ENCODE data around the gene CABCOCO1. TPM values are rescaled to one million over a fixed set of nuclear protein-coding genes. Genes with fewer than 3 reads are reported as not detected.

CABCOCO1 gene
- total and polyA plus RNA-seq, 10 of the 15 experiments (the other 5 are each of a cell fraction or from before 2014, with no cell fraction given), result not detected

DNA sequence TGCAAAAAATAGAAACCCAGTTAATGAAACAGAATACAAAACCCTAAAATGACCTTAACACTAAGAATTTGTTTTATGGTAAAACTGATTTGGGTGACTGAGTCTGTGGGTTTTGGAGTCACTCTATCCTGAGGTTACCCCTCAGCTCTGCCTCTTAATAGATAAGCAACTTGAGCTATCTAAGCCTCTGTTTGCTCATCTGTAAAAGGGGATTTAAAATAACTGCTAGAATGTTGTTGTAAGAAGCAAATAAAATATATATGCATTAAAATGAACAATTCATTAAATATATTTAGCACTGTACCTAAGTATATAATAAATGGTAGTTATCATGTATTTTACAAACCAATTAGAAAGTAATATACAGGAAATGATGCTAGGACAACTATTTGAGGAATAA is 115.4 kb downstream of the CABCOCO1 start:
- H3K79me2 ChIP-seq (ENCODE audit: control insufficient read depth, insufficient read depth, low read length), result no peaks in the 10 kb centered on the region
- no peak overlapping the region for H2AFZ ChIP-seq (ENCODE audit: control insufficient read depth, low read depth, low read length)
- FAIRE-seq (no peak), ATAC-seq (no peak), DNase-seq (ENCODE audit: low read depth, low spot score) (no peak)
- TF ChIP-seq HCFC1 (IDR thresholded peaks at IDR 0.05; ENCODE audit: low read length) (no peak), MEF2B (IDR thresholded peaks at IDR 0.05; ENCODE audit: partially characterized antibody, poor library complexity, severe bottlenecking) (no peak), POU2F2 (IDR thresholded peaks at IDR 0.05; ENCODE audit: borderline replicate concordance, low read depth, low read length) (no peak), ZBED1 (IDR thresholded peaks at IDR 0.05; ENCODE audit: borderline replicate concordance) (no peak), ASH2L (IDR thresholded peaks at IDR 0.05; ENCODE audit: borderline replicate concordance, low read depth) (no peak), ZNF207 (IDR thresholded peaks at IDR 0.05; ENCODE audit: borderline replicate concordance) (no peak), BCL11A (IDR thresholded peaks at IDR 0.05; ENCODE audit: low read depth, low read length) (no peak), JUNB (IDR thresholded peaks at IDR 0.05) (no peak), YBX1 (IDR thresholded peaks at IDR 0.05) (no peak)
- TF ChIP-seq, protein P1, sequence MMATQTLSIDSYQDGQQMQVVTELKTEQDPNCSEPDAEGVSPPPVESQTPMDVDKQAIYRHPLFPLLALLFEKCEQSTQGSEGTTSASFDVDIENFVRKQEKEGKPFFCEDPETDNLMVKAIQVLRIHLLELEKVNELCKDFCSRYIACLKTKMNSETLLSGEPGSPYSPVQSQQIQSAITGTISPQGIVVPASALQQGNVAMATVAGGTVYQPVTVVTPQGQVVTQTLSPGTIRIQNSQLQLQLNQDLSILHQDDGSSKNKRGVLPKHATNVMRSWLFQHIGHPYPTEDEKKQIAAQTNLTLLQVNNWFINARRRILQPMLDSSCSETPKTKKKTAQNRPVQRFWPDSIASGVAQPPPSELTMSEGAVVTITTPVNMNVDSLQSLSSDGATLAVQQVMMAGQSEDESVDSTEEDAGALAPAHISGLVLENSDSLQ (IDR thresholded peaks at IDR 0.05), result no peak
- TF ChIP-seq, protein P2, sequence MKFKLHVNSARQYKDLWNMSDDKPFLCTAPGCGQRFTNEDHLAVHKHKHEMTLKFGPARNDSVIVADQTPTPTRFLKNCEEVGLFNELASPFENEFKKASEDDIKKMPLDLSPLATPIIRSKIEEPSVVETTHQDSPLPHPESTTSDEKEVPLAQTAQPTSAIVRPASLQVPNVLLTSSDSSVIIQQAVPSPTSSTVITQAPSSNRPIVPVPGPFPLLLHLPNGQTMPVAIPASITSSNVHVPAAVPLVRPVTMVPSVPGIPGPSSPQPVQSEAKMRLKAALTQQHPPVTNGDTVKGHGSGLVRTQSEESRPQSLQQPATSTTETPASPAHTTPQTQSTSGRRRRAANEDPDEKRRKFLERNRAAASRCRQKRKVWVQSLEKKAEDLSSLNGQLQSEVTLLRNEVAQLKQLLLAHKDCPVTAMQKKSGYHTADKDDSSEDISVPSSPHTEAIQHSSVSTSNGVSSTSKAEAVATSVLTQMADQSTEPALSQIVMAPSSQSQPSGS (IDR thresholded peaks at IDR 0.05; ENCODE audit: low read length), result no peak
- TF ChIP-seq, protein P3, sequence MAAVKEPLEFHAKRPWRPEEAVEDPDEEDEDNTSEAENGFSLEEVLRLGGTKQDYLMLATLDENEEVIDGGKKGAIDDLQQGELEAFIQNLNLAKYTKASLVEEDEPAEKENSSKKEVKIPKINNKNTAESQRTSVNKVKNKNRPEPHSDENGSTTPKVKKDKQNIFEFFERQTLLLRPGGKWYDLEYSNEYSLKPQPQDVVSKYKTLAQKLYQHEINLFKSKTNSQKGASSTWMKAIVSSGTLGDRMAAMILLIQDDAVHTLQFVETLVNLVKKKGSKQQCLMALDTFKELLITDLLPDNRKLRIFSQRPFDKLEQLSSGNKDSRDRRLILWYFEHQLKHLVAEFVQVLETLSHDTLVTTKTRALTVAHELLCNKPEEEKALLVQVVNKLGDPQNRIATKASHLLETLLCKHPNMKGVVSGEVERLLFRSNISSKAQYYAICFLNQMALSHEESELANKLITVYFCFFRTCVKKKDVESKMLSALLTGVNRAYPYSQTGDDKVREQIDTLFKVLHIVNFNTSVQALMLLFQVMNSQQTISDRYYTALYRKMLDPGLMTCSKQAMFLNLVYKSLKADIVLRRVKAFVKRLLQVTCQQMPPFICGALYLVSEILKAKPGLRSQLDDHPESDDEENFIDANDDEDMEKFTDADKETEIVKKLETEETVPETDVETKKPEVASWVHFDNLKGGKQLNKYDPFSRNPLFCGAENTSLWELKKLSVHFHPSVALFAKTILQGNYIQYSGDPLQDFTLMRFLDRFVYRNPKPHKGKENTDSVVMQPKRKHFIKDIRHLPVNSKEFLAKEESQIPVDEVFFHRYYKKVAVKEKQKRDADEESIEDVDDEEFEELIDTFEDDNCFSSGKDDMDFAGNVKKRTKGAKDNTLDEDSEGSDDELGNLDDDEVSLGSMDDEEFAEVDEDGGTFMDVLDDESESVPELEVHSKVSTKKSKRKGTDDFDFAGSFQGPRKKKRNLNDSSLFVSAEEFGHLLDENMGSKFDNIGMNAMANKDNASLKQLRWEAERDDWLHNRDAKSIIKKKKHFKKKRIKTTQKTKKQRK (IDR thresholded peaks at IDR 0.05; ENCODE audit: low read depth, low read length), result no peak
- no peaks in the 10 kb centered on the region for H3K4me1 ChIP-seq (ENCODE audit: control insufficient read depth, insufficient read depth, low read length)
- ChIA-PET SMC1A (ENCODE audit: uncharacterized antibody, unreplicated experiment) (interaction anchor here (0.9 kb wide), 1 partner anchor 14 kb away, joined by 3 read pairs; no protein-coding TSS in a partner anchor), CTCF (interaction anchor here (1.0 kb wide), 1 partner anchor 27 kb away, joined by 3 read pairs; no protein-coding TSS in a partner anchor), RAD21 (ENCODE audit: unreplicated experiment) (no interaction called here), POLR2A (no interaction called here)
- H3K27me3 ChIP-seq (replicated peaks in 1 of 2; ENCODE audit: control insufficient read depth in 2 of 2, insufficient read depth in 2 of 2, low read length in 1 of 2), result no peaks in the 10 kb centered on the region
- H3K4me2 ChIP-seq (ENCODE audit: control insufficient read depth, insufficient read depth), result no peak overlapping the region
- H4K20me1 ChIP-seq (ENCODE audit: control insufficient read depth, insufficient read depth), result no peaks in the 10 kb centered on the region
- no peaks in the 10 kb centered on the region for H3K9me3 ChIP-seq (replicated peaks; ENCODE audit: control insufficient read depth, insufficient read depth, low read length)
- BruUV-seq (replicated peaks), result no TSS peak
- H3K27ac ChIP-seq (ENCODE audit: control insufficient read depth, insufficient read depth), result no peak overlapping the region
- in situ Hi-C loops (cut with MboI) (no loop called here), intact Hi-C loops (cut with micrococcal nuclease; ENCODE audit: unreplicated experiment) (no loop called here)
- H3K36me3 ChIP-seq (ENCODE audit: control insufficient read depth in 2 of 2, insufficient read depth in 2 of 2, low read length in 1 of 2), result no peaks in the 10 kb centered on the region
- no peak overlapping the region for H3K9ac ChIP-seq (ENCODE audit: control insufficient read depth, insufficient read depth, low read length)
- H3K4me3 ChIP-seq, result no peak overlapping the region
